ENCODE data around the gene LHX4. TPM values are rescaled to one million over a fixed set of nuclear protein-coding genes. Genes with fewer than 3 reads are reported as not detected.

LHX4 gene
- total RNA-seq, 2 donors from 2014 or later = not detected

GRCh38 chr1:180247580-180247979 lies 17.5 kb downstream of the LHX4 start:
- WGBS, 2 experiments (ENCODE audit: insufficient coverage in 1 of 2, insufficient read length in 1 of 2) = 88 to 90% methylated on average over 2 to 4 of the region's 4 CpGs
- Histone ChIP-seq H3K27ac (ENCODE audit: low read depth, low read length) (no peak overlapping the region), H3K9me3 (ENCODE audit: control insufficient read depth, low read length) (no peaks in the 10 kb centered on the region), H3K36me3 (ENCODE audit: control insufficient read depth, insufficient read depth, low read length) (no peaks in the 10 kb centered on the region), H3K4me1 (ENCODE audit: control insufficient read depth, insufficient read depth, low read length) (no peaks in the 10 kb centered on the region), H3K27me3 (ENCODE audit: control insufficient read depth, insufficient read depth, low read length, poor library complexity, severe bottlenecking) (peaks cover 5% of the 10 kb centered on the region), H3K9ac (ENCODE audit: extremely low read depth, low read length, poor library complexity, severe bottlenecking) (no peak overlapping the region), H3K4me3 (ENCODE audit: low read length) (no peak overlapping the region)
- TF ChIP-seq CTCF (conservative IDR thresholded peaks at IDR 0.05) = no peak
- H3K4me1 Mint-ChIP-seq = no peaks in the 10 kb centered on the region
- no peak for DNase-seq
- no peak overlapping the region for H3K27ac Mint-ChIP-seq
- H3K27me3 Mint-ChIP-seq (ENCODE audit: insufficient read depth) = peaks cover 39% of the 10 kb centered on the region
- H3K36me3 Mint-ChIP-seq (ENCODE audit: low read depth) = no peaks in the 10 kb centered on the region
- H3K4me3 Mint-ChIP-seq = no peak overlapping the region
- no peaks in the 10 kb centered on the region for H3K9me3 Mint-ChIP-seq

GRCh38 chr1:180248176-180248575 lies 18.1 kb downstream of the LHX4 start:
- Mint-ChIP-seq H3K9me3 (no peaks in the 10 kb centered on the region), H3K36me3 (ENCODE audit: low read depth) (no peaks in the 10 kb centered on the region), H3K27ac (no peak overlapping the region), H3K4me1 (no peaks in the 10 kb centered on the region), H3K4me3 (no peak overlapping the region), H3K27me3 (ENCODE audit: insufficient read depth) (peaks cover 35% of the 10 kb centered on the region)
- TF ChIP-seq CTCF (conservative IDR thresholded peaks at IDR 0.05) = no peak
- no peaks in the 10 kb centered on the region for H3K4me1 ChIP-seq (ENCODE audit: control insufficient read depth, insufficient read depth, low read length)
- H3K9me3 ChIP-seq (ENCODE audit: control insufficient read depth, low read length) = no peaks in the 10 kb centered on the region
- peaks cover under 1% of the 10 kb centered on the region for H3K27me3 ChIP-seq (ENCODE audit: control insufficient read depth, insufficient read depth, low read length, poor library complexity, severe bottlenecking)
- no peak overlapping the region for H3K27ac ChIP-seq (ENCODE audit: low read depth, low read length)
- no peaks in the 10 kb centered on the region for H3K36me3 ChIP-seq (ENCODE audit: control insufficient read depth, insufficient read depth, low read length)
- no peak for DNase-seq
- H3K4me3 ChIP-seq (ENCODE audit: low read length) = no peak overlapping the region
- H3K9ac ChIP-seq (ENCODE audit: extremely low read depth, low read length, poor library complexity, severe bottlenecking) = no peak overlapping the region
- WGBS, 2 experiments (ENCODE audit: insufficient coverage in 1 of 2, insufficient read length in 1 of 2) = 95 to 96% methylated on average over 5 to 7 of the region's 7 CpGs

GRCh38 chr1:180248731-180249681 lies 18.9 kb downstream of the LHX4 start:
- Mint-ChIP-seq H3K4me3 (no peak overlapping the region), H3K27ac (no peak overlapping the region), H3K9me3 (no peaks in the 10 kb centered on the region), H3K27me3 (ENCODE audit: insufficient read depth) (peaks cover 35% of the 10 kb centered on the region), H3K36me3 (ENCODE audit: low read depth) (no peaks in the 10 kb centered on the region), H3K4me1 (no peaks in the 10 kb centered on the region)
- 73 to 88% methylated on average over 5 to 9 of the region's 11 CpGs for WGBS, 2 experiments (ENCODE audit: insufficient coverage in 1 of 2, insufficient read length in 1 of 2)
- no peak overlapping the region for H3K4me3 ChIP-seq (ENCODE audit: low read length)
- peak; percentile 90 for DNase-seq
- H3K4me1 ChIP-seq (ENCODE audit: control insufficient read depth, insufficient read depth, low read length) = no peaks in the 10 kb centered on the region
- H3K27me3 ChIP-seq (ENCODE audit: control insufficient read depth, insufficient read depth, low read length, poor library complexity, severe bottlenecking) = no peaks in the 10 kb centered on the region
- TF ChIP-seq CTCF (conservative IDR thresholded peaks at IDR 0.05) = peak; percentile 75
- H3K36me3 ChIP-seq (ENCODE audit: control insufficient read depth, insufficient read depth, low read length) = no peaks in the 10 kb centered on the region
- no peak overlapping the region for H3K9ac ChIP-seq (ENCODE audit: extremely low read depth, low read length, poor library complexity, severe bottlenecking)
- H3K9me3 ChIP-seq (ENCODE audit: control insufficient read depth, low read length) = no peaks in the 10 kb centered on the region
- no peak overlapping the region for H3K27ac ChIP-seq (ENCODE audit: low read depth, low read length)
